CD4-positive, alpha-beta T cell treated with Interleukin-12 subunit alpha and Interleukin-12 subunit beta, for 1 hour (primary cell): Measurements from ENCODE around the gene RAX2.
"Not testable (repeated sequence)": the region's sequence is repeated elsewhere in the genome, so short reads cannot be mapped to it uniquely, and the experiment has no call there.

Source experiments
- DNase-seq: peaks from one replicate; pipeline ENCODE4 v3.0.0-alpha.2; 2020

The RAX2 gene

DNA sequence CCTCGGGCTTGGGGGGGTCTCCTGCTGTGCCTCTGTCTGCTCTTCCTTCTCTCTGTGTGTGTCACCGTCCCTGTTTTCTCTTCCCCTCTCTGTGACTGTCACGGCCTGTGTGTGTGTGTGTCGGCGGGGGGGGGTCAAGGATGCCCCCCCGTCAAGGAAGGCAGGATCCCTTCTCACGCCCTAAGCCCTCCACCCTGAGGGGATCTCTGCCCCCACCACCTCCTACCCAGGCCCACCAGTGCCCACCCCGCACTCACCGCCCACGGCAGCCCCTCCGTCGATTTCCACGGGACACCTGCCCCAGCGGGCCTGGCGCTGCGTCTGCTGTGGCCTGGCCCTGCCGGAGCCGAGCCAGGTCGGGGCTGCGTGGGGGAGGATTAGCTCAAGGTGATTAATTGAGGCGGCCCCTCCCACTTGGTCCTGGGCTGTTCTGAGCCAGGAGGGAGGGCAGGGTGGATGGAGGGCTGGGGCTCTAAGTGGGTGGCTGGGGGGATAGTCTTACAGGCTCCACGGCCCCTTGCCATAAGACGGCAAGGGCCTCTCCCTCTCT is at the start of gene RAX2:
TSS of gene RAX2 (minus strand) at position 323 of the 550 bp plus-strand sequence. CDS start 486 bp downstream, outside the sequence.
- DNase-seq: no peak

DNA sequence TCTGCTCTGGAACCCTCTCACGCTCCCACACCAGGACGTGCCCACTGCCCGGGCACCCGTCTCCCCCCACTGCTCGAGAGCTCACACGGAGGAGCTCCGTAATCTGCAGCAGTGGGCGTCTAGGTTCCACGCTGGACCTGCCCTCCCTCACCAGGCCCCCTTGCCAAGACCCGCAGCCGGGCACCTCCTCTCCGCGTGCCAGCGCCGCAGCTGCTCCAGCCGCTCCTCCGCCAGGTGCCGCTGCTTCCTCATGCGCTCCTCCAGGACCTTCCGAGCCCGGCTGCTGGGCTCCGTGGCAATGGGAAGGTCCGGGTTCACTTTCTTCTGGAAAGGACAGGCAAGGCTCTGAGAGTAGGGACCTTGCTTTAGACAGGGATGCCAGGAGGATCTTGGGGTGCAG is 49.1 kb upstream of the RAX2 start:
- DNase-seq: no peak

DNA sequence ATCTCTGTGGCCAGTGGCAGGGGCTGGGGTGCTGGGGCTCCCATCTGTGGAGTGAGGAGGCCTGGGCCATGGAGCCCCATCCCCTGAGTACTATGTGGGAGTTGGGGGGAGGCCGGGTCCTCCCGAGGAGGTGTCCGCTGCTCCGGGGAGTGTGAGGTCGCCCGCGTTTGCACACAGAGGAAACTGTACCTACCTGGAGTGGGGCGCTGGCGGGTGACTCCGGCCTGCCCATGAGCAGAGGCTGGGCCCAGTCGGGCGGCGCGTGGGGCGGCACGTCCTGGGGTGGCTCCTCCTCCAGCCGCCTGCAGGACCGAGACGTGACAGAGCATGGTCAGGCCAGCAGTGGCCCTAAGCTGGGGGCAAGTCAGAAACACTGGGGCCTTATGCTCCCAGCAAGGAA is 48.0 kb upstream of the RAX2 start:
- DNase-seq: no peak

DNA sequence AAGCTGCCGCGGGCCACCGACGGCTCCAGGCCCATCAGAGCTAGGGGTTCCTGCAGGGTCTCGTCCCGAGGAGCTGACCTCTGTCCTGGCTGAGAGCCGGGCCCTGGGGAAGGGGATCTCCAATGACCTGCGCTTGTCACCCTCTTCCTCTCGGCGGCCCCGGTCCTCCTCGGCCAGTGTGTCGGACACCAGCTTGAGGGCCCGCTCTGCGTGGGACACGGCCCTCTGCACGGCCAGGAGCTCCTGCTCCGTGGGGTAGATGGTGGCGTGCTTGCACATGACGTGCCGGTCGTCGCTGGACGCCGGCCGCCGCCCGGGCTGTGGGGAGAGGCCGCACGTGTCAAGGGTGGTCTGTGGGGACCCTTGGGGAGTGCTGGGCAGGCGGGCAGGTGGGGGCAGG is 46.9 kb upstream of the RAX2 start:
- DNase-seq: no peak

DNA sequence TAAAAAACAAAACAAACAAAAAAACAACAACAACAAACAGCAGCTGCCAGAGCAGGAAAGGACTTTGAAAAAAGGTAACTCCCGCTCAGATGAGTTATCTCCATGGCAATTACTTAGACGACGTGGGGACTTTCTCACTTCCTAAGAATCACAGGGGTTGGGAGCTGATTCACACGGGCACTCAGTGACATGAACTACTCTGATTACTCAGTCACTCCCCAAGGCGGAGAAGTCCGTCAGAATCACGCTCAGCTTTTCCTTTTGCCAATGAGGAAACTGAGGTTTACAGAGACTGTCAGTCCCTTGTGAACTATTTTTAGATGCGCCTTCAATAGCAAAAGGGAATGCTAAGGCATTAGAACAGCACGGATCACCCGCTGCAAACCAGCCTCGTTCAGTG is 46.4 kb upstream of the RAX2 start:
- DNase-seq: no peak

DNA sequence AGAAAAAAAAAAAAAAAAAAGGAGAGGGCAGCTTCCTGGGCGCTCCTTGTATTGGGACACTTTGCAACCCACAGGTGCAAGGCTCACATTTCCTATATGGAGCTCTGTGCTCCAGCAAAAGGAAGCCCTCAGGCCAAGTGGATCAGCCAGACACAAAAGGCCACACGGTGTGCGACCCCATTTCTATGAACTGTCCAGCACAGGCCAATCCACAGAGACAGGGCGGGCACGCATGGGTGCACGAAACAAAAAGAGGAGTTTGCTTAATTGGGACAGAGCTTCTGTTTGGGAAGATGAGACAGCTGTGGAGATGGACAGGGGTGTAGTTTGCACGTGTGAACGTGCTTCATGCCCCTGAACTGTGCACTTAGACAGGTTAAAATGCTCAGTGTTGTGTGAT is 45.7 kb upstream of the RAX2 start:
- no peak for DNase-seq

DNA sequence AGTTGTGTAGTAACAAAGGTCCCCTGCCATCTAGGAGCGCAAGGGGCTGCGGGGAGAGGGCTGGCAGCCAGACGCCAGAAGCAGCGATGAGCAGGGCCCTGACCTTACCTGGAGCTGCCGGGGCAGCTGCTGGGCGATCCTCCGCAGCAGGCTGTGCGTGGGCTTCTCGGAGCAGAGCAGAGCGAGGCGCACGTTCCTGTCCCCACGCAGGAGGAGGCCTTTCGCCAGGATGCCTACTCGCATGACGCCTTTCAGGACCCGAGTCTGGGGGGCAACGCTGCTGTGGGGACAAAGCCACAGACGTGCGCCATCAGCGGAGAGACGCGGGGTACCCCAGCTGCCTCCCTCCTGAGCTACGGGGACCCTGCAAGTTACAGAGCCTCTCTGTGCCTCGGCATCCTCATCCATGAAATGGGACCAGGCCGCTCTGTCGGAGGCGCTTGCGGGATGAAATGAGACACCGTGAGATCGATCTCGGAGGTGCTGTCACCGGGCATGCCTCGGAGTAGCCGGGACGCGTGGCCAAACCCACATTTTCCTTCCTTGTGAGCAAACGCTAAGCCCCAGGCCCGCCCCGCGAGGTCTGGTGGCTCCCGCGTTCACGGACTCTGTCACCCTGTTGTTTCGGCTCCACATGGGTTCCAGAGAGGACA is 44.7 kb upstream of the RAX2 start:
- DNase-seq: no peak

DNA sequence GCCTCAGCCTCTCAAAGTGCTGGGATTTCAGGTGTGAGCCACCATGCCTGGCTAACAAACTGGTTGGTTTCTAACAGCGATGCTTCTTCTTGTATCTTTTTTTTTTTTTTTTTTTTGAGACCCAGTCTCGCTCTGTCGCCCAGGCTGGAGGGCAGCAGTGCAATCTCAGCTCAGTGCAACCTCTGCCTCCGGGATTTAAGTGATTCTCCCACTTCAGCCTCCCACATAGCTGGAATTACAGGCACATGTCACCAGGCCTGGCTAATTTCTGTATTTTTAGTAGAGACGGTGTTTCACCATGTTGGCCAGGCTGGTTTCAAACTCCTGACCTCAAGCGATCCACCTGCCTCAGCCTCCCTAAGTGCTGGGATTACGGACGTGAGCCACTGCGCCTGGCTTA is 44.1 kb upstream of the RAX2 start:
- DNase-seq: not testable (repeated sequence)

DNA sequence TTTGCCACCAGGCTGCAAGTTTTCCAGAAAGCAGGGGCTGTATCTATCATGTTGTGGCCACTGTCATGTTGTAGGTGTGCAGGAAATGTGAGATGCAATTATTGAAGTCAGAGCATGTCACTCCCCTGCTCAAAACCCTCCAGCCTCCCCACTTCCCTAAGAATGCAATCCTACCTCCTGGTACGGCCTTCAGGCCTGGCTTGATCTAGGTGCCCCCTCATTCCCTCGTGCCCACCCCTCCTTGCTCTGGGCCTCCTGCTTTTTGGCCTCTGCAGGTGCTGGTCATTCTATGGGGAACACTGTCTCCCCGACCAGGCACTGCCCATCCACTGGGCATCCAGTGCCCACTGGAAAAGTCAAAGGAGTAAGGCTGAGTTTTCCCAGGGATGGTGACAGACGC is 42.6 kb upstream of the RAX2 start:
- DNase-seq: no peak

DNA sequence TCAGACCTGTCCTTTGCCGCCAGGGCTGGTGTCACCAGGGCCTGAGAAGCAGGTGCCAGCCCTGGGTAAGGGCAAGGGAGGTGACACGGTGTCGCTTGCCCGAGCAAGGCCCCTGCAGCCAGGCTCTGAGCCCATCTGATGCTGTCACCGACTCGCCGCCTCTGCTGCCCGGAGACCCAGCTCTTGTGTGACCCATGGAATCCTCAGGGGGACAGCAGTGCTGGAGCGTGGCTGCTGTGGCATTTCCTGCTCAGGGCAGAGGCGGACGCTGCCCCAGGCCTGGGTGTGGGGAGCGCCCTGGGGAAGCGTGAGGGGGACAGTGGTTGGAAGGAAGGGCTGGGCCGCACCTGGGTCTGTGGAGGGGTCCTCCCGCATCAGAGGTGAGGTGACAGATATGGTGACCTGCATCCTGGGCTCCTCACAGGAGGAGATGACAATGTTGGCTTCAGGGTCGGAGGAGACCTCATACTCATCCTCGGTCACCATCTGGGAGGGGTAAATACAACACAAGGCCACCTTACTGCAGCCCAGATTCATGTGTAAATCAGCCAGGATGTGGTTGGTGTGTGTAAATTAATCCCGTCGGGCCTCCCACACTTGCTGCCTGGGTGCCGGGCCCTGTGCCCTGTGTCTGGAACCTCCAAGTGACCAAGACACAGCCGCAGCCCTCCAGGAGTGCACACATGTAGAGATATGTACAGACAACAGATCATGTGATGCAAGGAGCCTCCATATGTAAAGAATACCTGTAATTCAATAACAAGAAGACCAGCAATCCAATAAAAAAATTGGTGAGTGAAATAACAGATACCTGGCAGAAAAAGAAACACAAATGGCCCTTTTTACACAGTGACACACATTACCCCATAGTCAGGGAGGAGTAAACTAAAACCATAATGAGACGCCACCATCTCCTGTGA is 41.7 kb upstream of the RAX2 start:
- peak; percentile 39 for DNase-seq

DNA sequence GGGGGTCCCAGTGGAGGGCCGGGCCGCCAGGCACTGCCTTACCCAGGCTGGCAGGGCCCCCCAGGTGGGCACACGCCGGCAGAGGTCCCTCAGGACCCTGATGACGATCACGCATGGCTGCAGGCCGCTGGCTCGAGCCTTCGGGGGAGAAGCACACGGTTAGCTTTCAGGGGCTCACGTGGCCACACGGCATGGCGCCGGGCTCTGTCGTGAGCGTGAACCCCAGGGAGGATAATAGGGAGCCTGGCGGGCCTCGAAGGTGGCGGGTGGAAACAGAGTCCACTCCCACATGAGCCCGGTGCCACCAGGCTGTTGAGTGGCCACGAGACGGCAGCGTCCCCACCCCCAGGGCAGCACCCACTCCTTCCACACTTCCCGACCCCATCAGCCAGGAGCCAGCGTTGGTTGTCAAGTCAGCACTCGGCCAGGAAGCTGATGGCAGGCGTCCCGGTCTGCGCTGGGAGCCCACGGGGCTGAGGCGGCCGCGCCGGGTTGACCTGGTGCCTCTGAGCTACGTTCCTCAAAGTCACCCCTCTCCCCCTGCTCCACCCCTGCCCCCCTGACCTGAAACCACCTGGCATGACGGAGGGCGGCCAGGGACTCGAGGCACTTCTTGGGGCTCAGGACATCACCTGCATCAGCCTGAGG is 38.8 kb upstream of the RAX2 start:
- no peak for DNase-seq

DNA sequence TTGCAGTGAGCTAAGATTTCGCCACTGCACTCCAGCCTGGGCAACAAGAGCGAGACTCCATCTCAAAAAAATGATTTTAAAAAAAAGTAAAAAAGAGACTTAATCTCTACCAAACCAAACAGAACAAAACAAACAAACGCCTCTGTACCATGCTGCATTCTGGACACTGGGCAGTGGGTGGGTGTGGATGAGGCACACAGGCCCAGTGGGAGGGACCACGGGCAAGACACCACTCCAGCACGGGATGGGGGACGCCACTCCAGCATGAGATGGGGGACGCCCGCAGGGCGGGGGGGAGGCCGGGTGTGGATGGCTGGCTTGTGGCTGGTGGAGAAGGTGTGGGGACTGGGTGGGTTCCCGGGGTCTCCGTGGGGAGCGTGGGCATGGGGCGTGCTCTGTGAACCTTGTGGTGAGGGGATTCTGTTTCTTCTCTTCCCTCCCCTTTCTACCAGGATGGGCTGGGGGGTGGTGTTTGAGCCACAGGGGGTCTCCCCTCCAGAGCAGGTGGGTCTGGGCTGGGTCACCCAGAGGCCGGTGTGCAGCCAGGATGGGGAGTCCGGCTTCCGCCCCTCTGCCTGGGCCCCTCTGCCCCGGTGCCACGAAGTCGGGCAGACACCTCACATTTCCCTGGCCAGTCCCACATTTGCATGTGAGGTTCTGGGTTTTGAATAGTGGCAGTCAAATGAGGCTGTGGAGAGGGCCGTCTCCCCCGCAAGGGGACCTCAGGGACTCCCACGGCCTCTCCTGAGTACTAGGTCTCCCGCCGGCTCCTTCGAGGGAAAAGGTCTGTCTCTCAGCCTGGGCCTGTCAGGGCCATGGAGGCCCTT is 38.1 kb upstream of the RAX2 start:
- DNase-seq: no peak

DNA sequence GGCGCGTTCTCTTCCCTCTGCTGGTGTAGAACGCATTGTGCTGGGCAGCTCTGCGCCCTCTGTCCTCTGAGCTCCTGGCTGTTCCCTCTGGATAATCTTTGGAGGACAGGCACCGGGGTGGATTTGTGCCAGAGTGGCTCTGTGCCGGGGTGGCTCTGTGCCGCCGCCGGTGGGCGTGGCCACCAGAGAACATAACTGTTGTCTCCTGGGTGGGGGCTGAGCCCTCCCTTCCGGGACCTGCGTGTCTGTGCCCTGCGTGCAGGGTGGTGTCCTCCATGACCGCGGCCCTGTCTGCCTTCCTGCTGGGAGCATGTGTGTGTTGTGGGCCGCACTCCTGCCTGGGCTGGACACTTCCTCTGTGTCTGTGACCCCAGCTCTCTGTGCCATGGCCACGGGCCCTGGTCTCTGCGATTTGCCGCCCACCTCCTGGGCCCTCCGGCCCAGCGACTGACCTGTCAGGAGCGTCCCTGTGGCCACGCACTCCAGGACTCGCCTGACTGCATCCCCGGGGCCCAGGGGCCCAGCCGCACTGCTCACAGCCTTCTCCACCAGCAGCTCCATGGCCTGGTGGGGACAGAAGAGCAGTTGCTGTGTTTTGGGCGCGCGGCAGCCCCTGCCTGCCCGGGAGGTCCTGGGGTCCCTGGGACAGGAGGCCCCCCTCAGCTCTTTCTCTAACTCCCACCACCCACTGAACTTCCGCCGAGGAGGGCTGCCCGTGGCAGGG is 36.6 kb upstream of the RAX2 start:
- no peak for DNase-seq

DNA sequence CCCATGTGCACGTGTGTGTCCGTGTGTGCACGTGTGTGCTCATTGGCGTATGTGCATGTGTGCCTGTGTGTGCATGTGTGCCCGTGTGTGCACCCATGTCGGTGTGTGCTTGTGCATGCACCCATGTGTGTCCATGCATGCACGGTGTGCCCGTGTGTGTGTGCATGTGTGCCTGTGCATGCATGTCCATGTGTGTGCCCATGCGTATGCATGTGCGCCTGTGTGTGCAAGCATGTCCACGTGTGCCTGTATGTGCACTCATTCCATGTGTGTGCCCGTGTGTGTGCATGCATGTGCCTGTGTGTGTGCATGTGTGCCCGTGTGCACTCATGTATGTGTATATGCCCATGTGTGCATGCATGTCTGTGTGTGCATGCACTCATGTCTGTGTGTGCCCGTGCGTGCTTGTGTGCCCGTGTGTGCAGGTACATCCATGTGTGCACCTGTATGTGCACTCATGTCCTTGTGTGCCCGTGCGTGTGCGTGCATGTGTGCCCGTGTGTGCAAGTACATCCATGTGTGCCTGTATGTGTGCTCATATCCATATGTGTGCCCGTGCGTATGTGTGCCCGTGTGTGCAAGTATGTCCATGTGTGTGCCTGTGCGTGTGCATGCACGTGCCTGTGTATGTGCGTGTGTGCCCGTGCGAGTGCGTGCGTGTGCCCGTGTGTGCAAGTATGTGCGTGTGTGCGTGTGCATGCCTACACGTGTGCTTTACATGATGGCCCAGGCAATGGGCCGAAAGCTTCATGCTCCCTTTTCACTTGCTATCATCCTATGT is 35.7 kb upstream of the RAX2 start:
- DNase-seq: no peak

DNA sequence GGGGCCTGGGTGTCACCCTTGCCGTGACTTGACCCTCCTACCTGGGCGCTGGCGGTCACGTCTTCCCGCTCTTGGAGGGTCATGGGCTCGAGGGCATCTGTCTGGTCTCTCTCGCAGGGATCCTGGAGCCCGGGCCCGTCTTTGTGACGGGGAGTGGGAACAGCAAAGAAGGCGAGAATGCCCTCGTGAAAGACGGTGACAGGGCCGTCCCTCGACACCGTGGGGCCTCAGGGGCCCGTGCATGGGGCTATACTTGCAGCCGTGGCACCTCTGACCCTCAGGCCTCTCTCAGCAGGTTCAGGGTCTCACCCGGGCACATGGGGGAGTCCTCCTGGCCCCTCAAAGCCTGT is 35.1 kb upstream of the RAX2 start:
- no peak for DNase-seq

DNA sequence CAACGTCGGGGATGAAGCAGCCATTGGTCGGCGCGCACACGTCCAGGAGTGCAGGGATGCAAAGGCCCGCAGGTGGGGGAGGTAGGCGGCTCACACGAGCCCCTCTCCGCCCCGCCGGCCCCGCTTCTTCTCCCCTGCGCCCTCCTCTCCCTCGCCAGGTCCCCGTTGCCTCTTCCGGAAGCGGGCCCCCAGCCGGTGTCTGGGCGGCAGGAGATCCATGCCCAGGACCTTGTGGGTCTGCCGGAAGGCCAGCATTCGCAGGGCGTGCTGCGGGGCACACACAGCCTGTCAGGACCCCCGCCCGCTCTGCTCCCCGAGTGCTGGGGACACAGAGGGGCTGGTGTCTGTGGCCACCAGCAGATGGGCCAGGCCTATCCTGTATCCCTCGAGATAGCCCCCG is 33.8 kb upstream of the RAX2 start:
- DNase-seq: no peak

DNA sequence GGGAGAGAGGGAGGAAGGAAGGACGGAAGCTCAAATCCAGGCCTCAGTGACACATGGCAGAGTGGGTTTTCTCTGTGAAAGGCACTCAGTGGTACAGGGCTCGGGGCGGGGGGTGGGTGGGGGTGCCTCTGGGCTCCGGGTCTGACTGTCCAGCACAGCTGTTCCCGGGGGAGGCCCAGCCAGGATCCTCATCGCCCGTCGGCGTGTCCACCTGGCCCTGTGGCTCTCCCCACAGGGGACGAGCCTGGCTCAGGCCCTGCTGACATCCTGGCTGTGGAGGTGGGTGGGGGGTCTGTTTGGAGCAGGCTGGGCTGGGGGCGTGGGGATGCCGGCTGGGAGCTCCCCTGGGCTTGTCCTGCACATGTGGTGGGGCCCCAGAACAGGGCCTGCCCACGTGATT is 32.4 kb upstream of the RAX2 start:
- no peak for DNase-seq

DNA sequence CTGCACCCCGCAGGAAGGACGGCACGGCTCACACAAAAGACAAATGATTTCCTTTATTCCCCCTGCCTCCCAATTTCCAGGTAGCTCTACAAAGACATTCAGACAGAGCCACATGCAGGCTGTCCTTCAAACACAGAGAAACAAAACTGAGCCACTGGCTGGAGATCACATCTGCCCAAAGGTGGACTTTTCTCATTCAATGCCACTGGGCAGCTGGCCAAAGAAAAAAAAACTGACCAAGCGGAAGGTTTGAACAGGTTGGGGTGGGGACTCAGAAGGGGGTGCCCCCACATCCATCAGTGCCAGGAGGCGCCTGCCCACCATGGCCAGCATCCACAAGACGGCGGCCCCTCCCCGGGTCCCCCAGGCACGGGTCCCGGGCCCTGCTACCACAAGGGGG is 32.0 kb upstream of the RAX2 start:
- no peak for DNase-seq

DNA sequence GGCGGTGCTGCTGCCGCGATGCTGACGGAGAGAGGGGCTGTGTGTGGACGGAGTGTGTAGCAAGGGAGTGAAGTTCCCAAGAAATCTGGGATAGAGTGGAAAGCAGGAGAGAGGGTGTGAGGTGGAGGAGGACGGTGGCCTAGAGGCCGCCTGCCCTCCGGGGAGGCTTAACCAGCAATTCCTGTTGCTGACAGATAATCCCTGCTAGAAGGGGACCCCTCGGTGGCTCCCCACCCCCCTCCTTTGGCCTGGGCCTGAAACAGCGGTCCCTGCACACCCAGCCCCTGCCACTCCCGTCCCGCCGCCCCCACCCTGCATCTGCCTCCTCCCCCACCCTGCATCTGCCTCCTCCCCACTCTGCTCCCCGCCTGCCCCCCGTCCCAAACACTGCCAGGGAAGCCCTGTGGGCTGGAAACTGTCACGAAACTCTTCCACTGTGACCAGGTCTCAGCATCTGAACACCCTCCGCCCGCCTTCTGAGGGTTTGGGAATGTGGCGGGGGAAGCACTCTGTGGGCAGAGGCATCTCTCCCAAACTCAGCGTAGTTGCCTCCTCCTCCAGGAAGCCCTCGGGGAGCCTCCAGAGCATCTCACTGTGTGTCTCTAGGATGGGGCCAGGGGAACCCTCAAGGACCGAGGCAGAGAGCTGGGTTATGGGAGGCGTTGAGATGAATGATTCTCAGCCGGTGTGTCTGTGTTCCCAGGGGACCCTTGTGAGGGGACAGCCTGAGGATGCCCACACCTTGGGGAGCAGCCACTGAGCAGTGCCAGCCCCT is 31.3 kb upstream of the RAX2 start:
- DNase-seq: no peak

DNA sequence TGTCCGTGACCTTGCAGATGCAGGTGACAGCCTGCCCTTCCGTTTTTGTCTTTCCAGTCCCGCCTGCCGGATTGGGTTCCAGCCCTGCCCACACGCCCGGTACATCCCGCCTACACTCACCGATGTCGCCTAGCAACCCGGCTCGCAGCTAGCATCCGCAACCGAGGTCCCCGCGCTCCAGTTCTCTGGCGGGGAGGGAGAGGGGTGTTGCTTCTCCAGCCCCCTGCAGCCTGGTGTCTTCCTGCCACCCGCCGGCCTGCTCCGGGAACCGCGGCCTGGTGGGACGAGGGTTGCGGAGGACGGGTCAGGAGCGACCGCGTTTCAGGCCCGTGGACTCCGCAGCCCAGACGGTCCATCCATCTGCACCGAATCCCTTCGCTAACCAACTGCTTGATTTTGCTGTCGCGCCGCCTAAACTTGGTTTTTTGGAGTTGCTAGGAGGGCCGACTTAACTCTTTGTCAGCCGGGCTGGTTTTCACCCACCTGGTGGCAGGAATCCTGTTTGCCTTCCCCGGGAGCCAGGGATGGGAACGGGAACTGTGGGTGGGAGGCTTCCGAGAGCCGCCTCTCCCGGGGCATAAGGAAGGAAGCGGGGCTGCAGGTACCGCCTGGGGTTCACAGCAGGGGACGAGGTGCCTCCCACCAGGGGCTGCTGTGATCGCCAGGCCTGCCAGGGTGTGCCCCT is 29.5 kb upstream of the RAX2 start:
- peak; percentile 72 for DNase-seq
